ENCODE measurements around the gene PIP5K1B. TPM values are rescaled to one million over a fixed set of nuclear protein-coding genes. Genes with fewer than 3 reads are reported as not detected.

The PIP5K1B gene
- total RNA-seq, 1 donor from 2014 or later = 5.0 TPM

- DNase-seq = no peak
Observed at GRCh38 chr9:68817079-68817875, 112.2 kb downstream of the PIP5K1B start.

- DNase-seq = no peak
Observed at GRCh38 chr9:68819065-68819464, 114.0 kb downstream of the PIP5K1B start.

- DNase-seq = no peak
Observed at GRCh38 chr9:68821911-68822310, 116.9 kb downstream of the PIP5K1B start.

DNA sequence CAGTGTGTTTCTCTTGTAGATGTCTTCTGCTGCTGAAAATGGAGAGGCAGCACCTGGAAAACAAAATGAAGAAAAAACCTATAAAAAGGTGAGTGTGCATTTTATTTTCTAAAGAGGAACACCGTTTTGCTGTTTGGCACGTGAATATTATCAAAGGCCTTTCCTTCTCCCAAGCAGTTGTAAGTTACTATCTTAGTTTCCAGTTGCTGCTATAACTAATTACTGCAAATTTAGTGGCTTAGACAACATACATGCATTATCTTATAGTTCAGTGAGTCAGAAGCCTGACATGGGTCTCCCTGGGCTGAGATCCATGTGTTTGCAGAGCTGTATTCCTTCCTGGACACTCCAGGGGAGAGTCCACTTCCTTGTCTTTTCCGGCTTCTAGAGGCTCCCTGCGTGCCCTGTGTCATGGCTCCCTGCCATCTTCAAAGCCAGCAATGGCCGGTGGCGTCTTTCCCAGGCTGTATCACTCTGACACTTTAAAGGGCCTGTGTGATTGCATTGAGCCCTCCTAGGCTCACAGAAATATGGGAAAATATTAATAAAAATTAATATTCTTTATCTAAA, 117.6 kb downstream of the PIP5K1B start:
- no peak for DNase-seq

GRCh38 chr9:68825762-68826472, 120.9 kb downstream of the PIP5K1B start:
- no peak for DNase-seq

- no peak for DNase-seq
Observed at GRCh38 chr9:68827837-68828744, 123.1 kb downstream of the PIP5K1B start.

- DNase-seq = no peak
Observed at GRCh38 chr9:68832101-68832500, 127.1 kb downstream of the PIP5K1B start.

GRCh38 chr9:68832861-68833518, 128.0 kb downstream of the PIP5K1B start:
- no peak for DNase-seq

- no peak for DNase-seq
Observed at GRCh38 chr9:68834931-68835520, 130.0 kb downstream of the PIP5K1B start.

GRCh38 chr9:68836788-68837187, 131.7 kb downstream of the PIP5K1B start:
- no peak for DNase-seq

- no peak for DNase-seq
Observed at GRCh38 chr9:68838245-68838644, 133.2 kb downstream of the PIP5K1B start.

GRCh38 chr9:68841276-68842052, 136.4 kb downstream of the PIP5K1B start:
- DNase-seq = no peak

- DNase-seq = no peak
Observed at GRCh38 chr9:68842568-68842967, 137.5 kb downstream of the PIP5K1B start.

GRCh38 chr9:68843239-68843638, 138.2 kb downstream of the PIP5K1B start:
- no peak for DNase-seq

DNA sequence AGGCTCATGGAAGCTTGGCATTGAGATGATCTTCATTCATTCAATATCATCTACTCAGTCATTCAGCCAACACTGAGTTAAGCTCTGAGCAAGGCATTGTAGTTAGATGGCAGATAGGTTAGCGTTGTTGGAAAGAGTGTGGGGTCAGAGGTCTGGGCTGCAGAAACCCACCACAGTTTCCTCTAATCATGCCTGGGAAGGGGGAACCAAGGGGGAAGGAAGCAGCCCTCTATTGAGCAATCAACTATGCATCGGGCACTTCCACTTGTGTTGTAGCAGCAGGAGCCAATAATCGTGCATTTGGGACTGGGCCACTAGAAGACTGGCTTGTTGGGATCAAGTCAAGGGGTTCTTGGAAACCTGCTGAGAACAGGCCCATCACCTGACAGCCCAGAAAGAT, 139.1 kb downstream of the PIP5K1B start:
- DNase-seq = no peak

- DNase-seq = no peak
Observed at GRCh38 chr9:68844631-68845612, 139.9 kb downstream of the PIP5K1B start.

GRCh38 chr9:68847765-68848164, 142.7 kb downstream of the PIP5K1B start:
- no peak for DNase-seq

DNA sequence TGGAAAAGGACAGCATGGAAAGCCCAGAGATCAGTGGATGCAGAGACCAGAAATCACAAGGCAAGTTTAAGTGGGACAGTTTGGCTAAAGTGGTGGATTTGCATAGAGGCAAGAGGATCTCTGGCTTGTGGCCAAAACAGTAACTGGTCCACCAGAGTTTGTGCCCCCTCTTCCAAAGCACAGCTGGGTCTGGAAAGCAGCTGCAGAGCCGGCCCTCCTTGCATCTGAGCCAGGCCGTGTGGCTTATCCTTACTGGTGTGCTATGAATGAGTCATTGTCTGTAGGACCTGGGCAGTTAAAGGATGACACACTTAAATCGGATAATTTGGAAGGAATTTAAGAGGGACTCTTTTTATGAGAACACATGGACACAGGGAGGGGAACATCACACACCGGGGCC, 146.6 kb downstream of the PIP5K1B start:
- no peak for DNase-seq

DNA sequence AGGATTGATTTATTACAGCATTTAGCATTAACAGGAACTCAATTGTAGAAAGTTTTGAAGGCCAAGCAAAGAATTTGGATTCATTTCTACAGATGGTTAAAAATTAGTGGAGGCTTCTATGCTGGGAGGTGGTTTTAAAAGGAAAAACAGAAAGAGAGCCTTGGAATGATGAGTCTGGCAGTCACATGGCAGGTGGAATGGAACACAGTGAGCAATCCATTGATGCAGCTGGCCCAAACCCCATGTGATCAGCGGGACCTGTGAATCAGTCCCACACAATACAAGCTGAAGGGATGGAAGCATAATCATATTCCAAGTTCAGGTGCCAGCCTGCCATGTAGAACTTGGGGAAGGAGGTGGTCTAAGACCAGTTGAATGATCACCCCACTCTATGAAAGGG, 147.9 kb downstream of the PIP5K1B start:
- DNase-seq = no peak
